T-helper 2 cell (primary cell): ENCODE measurements around the gene RTN4R.

Source experiments
- DNase-seq, 5 experiments: peaks; one replicate each; pipeline versions ENCODE4 v3.0.0 to v3.0.0-alpha.2; 2012 to 2022

The RTN4R gene

GRCh38 chr22:20256027-20256426 is 12.1 kb downstream of the RTN4R start:
- no peak for DNase-seq

GRCh38 chr22:20254975-20255946 is 12.9 kb downstream of the RTN4R start:
- DNase-seq: no peak

DNA sequence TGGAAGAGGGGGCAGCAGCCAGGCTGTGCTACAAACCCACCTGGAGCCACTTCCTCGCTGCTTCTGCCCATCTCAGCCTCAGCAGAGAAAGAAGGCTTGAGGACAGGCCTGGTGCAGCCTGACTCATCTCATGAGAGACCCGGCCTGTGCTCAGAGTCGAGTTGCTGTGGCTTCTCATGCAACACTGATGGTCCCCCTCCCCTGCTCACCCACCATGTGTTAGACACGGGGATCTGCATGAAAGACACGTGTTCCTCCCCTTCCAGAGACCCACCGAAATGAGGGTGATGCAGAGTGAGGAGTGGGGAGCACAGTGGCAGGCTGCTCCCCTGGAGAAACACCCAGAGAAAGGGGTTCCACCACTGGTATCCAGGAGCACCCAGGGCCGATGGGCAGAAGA is 15.0 kb downstream of the RTN4R start:
- DNase-seq: no peak

DNA sequence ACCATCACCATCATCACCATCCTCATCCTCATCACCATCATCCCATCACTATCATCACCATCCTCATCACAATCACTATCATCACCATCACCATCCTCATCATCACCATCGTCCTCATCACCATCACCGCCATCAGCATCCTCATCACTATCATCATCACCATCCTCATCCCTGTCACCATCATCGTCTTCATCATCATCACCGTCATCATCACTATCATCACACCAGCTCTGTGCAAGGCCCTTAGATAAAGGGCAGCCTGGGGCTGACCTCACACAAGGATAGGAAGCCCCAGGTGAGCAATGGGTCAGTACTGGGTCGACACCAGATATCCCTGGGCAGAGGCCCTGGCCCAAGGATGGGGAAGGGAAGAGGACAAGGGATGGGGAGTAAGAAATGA is 16.1 kb downstream of the RTN4R start:
- DNase-seq: no peak

- DNase-seq: no peak
These were observed 16.6 kb downstream of the RTN4R start for GRCh38 chr22:20251491-20251890.

DNA sequence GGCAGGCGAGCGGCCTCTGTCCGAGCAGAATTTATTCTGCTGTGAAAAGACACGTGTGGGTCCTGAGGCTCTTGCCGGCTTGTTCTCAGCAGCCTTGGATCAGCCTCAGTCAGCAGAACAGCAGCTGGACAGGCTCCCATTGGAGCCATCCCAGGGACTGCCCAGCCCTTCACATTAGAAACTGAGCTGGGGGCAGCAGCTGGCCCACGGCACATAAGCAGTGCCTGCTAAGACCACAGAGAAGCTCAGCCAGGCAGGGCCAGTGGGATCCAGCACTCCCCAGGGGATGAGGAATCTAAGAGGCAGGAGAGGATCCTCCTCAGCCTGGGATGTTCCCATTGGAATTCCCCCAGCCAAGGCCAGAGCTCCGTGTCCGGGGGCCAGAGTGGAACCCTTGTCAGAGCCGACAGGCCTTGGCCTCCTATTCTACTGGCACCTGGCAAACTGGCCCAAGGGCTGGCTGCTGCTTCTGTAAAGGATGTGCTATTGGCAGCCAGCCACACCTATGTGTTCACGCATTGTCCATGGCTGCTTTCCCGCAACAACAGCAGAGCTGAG is 18.2 kb downstream of the RTN4R start:
- no peak for DNase-seq

GRCh38 chr22:20248461-20248978 is 19.6 kb downstream of the RTN4R start:
- no peak for DNase-seq

DNA sequence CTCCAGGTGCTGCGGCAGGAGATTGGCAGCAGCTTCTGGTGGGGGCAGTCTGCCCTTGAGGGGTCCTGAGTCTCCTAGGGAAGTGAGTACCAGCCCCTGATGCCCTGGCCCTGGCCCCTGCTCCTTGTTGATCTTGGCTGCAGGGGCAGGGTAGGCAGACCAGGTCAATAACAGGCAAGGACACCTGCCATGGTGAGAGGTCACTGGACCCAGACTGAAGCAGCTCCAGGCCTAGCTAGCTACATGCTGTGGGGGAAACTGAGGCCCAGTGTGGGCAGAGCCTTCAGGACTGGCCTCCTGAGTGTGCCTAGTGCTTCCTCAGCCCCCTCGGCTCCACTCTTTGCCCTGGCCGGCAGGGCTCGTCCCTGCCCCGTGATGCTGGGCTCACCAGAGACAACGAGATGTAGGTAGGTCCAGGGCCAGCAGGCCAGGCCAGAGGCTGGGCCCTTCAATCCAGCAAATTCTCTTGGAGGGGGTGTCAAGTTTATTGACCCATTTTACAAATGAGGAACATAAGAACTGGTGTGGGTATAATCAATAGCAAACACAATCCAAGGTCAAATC is 20.4 kb downstream of the RTN4R start:
- no peak for DNase-seq

DNA sequence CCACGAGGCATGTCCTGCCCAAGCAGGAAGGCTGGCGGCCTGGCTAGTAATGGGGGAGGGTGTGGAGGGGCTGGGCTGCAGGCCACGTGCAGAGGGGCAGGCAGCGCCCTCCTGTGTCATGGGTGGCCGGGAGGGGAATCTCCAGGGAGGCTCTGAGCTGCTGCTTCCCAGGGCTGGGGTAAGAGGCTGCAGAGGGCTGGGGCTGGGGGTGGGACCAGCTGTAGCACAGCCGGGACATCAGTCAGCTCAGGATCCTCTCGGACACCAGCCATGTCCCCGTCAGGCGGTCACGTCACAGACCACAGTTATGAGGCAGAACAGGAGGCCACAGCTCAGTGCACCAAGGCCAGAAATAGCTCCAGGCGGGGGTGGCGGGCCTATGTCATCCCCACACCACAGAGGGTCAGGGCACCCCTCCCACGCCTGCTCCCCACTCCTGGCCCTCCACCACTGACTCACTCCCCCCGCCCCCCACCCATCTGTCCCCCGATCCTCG is 21.1 kb downstream of the RTN4R start:
- no peak for DNase-seq

DNA sequence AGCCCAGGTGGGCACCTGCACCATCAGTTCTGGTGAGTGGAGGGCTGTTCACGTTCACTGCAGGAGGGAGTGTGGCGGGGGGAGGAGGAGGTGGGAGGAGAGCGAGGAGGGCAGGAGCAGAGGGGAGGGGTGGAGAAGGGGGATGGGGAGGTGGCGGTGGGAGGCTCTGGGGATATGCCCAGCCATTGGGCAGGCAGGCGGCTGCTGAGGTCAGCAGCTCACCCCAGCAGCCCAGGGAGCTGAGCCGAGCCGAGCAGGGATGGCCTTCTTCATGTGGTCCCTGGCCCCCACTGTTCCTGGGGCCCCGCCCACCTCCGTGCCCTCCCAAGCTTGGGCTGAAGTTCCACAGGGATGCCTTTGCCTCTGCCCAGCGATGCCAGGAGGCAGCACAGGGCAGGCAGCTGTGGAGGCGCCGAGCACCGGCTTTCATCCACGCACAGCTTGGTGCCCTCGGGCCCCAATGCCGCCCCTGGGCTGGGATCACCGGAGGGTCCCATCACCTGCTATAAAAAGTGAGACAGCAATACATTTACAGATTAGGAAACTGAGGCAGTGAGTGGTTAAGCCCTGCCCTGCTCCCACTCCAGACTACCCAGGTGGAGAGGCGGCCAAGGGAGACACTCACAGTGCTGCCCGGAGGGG is 21.6 kb downstream of the RTN4R start:
- DNase-seq: no peak

GRCh38 chr22:20245577-20246367 is 22.3 kb downstream of the RTN4R start:
- DNase-seq: no peak

GRCh38 chr22:20244691-20245576 is 23.2 kb downstream of the RTN4R start:
- peak in 3 of 5 experiments; percentile 7 to 72 (median 70) for DNase-seq

GRCh38 chr22:20244250-20244648 is 23.9 kb downstream of the RTN4R start:
- DNase-seq: no peak

GRCh38 chr22:20243537-20244249 is 24.4 kb downstream of the RTN4R start:
- DNase-seq: peak in 4 of 5 experiments; percentile 11 to 71 (median 50)

- DNase-seq: no peak
These were observed 25.0 kb downstream of the RTN4R start for GRCh38 chr22:20243176-20243536.

- peak in 2 of 5 experiments; percentile 44 to 66 for DNase-seq
These were observed 25.5 kb downstream of the RTN4R start for GRCh38 chr22:20242393-20243175.

DNA sequence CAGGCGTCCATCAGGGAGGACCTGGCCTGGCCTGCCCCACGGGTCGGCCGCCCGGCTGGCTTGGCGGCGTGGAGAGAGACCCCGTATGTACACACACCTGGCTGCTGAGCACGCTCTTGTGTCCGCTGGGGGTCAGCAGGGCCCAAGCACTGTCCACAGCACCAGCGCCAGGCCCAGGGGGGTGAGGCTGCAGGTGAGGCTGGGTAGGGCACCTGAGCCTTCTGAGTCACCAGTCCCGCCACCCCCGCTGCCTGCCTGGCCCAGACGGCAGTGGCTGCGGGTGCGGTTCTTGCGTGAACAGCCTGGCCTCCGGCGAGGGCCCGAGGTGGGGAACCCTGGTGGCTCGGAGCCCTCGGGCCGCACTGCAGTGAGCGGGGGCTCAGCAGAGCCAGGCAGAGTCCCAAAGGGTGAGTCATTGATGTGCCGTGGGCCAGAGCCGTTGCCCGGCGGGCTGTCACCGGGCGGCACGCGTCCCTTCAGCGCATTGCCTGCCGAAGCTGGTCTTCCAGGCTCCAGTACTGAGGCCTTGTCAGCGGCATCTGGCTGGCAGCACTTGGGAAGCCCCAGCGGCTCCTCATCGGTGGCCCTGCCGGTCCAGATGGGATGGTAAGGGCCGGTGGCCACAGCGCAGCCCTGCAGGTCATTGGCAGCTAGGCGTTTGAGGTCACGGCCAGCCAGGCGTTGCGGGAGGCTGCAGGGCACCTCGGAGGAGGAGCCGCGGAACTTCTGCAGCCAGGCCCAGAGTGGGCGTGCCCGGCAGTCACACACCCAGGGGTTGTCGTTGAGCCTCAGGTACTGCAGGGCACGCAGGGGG is 26.3 kb downstream of the RTN4R start:
- no peak for DNase-seq

GRCh38 chr22:20240900-20241299 is 27.2 kb downstream of the RTN4R start:
- DNase-seq: no peak

DNA sequence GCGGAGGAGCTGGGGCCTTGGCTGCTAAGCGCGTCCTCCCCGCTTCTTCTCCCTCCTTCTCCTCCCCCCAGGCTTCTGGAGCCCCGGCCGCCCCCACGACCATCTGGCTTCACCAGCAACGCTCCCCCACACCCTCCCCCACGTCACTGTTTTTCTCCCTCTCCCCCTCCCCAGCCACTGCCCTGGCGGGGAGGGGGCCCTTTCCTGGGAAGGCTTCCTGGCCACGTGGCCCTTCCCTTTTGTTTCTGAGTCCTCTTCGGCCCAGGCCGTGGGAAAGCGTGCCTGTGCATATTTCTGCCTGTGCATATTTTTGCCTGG is 27.7 kb downstream of the RTN4R start:
- DNase-seq: no peak
